GM23248 (cell line): Measurements from ENCODE around the gene LARP4B. TPM values are rescaled to one million over a fixed set of nuclear protein-coding genes. Genes with fewer than 3 reads are reported as not detected.

Experiments used
- DNase-seq: peaks from one replicate; pipeline ENCODE4 v3.0.0-alpha.2; 2015
- H2AFZ ChIP-seq: fragments of 200-600 bp; sonication (generic); 2 replicates; pipeline ENCODE4 v1.6.1; 2016; ENCODE audit warnings: antibody characterized with exemption
- H3F3A ChIP-seq: fragments of 200-600 bp; sonication (generic); 2 replicates; pipeline ENCODE4 v1.6.1; 2016; ENCODE audit warnings: mild to moderate bottlenecking, antibody characterized with exemption, mixed run types; ENCODE audit not compliant: insufficient read depth
- H3K27ac ChIP-seq: fragments of 200-600 bp; sonication (generic); 2 replicates; pipeline ENCODE4 v1.5.1; 2016; ENCODE audit warnings: mild to moderate bottlenecking
- H3K27me3 ChIP-seq: fragments of 200-600 bp; sonication (generic); replicated peaks from 2 replicates; pipeline ENCODE4 v1.6.1; 2016; ENCODE audit warnings: mild to moderate bottlenecking; ENCODE audit not compliant: insufficient read depth
- H3K36me3 ChIP-seq: fragments of 200-600 bp; sonication (generic); 2 replicates; pipeline ENCODE4 v1.6.1; 2016; ENCODE audit warnings: low read depth, mild to moderate bottlenecking
- H3K4me1 ChIP-seq: fragments of 200-600 bp; sonication (generic); 2 replicates; pipeline ENCODE4 v1.6.1; 2016; ENCODE audit warnings: mild to moderate bottlenecking; ENCODE audit not compliant: insufficient read depth
- H3K4me2 ChIP-seq: fragments of 200-600 bp; sonication (generic); one replicate; pipeline ENCODE4 v1.6.1; 2016; ENCODE audit warnings: mild to moderate bottlenecking; ENCODE audit not compliant: unreplicated experiment
- H3K4me3 ChIP-seq: fragments of 200-600 bp; sonication (generic); 2 replicates; pipeline ENCODE4 v1.5.1; 2016; ENCODE audit warnings: mild to moderate bottlenecking
- H3K79me2 ChIP-seq: fragments of 200-600 bp; sonication (generic); 2 replicates; pipeline ENCODE4 v1.6.1; 2016; ENCODE audit warnings: mild to moderate bottlenecking; ENCODE audit not compliant: insufficient read depth
- H3K9ac ChIP-seq: fragments of 200-600 bp; sonication (generic); 2 replicates; pipeline ENCODE4 v1.6.1; 2016; ENCODE audit warnings: mild to moderate bottlenecking
- H3K9me2 ChIP-seq: fragments of 200-600 bp; sonication (generic); 2 replicates; pipeline ENCODE4 v1.6.1; 2016; ENCODE audit warnings: mixed run types, mild to moderate bottlenecking, moderate library complexity; ENCODE audit not compliant: insufficient read depth
- H3K9me3 ChIP-seq: fragments of 200-600 bp; sonication (generic); one replicate; pipeline ENCODE4 v1.6.1; 2017; ENCODE audit warnings: low read depth
- H4K20me1 ChIP-seq: fragments of 200-600 bp; sonication (generic); 2 replicates; pipeline ENCODE4 v1.6.0; 2016; ENCODE audit not compliant: insufficient read depth
- EZH2 ChIP-seq: fragments of 200-600 bp; sonication (generic); IDR thresholded peaks from 2 replicates; pipeline ENCODE4 v1.6.1; 2018; ENCODE audit warnings: antibody characterized with exemption, mild to moderate bottlenecking; ENCODE audit not compliant: insufficient read depth, poor library complexity, severe bottlenecking
- EZH2phosphoT487 ChIP-seq: fragments of 200-600 bp; sonication (generic); IDR thresholded peaks from 2 replicates; pipeline ENCODE4 v1.6.1; 2018; ENCODE audit warnings: antibody characterized with exemption, moderate library complexity, mild to moderate bottlenecking, low read depth; ENCODE audit not compliant: insufficient read depth
- WGBS, 2 experiments: methylation state at CpG; one replicate each; pipeline ENCODE4 v1.1.6; 2015 to 2017; ENCODE audit warnings: low lambda C conversion rate in 2 of 2, low coverage in 1 of 2; ENCODE audit errors: missing lambda C conversion rate in 2 of 2; 5-methylcytosine and 5-hydroxymethylcytosine counted together
- in situ Hi-C: fragments of 300-500 bp; cut with MboI; formaldehyde crosslinking; loops from 2 replicates; pipeline ENCODE4 v1.15.0; 2020
- polyA plus RNA-seq: library from polyadenylated mRNA; unstranded; fragments of >200 nt; fragmentation: Nextera tagmentation; extraction: Ambion mirVana; gene quantifications from 2 replicates; pipeline ENCODE4 v1.2.1, GENCODE V29; 2016
- total RNA-seq: library from RNA; depleted of rRNA; stranded (reverse); fragments of >200 nt; shearing (Covaris generic); gene quantifications from 2 replicates; pipeline ENCODE4 v1.2.3, GENCODE V29; 2014

The LARP4B gene
- total and polyA plus RNA-seq, 2 experiments from 2014 or later: 20.7 to 30.8 TPM

DNA sequence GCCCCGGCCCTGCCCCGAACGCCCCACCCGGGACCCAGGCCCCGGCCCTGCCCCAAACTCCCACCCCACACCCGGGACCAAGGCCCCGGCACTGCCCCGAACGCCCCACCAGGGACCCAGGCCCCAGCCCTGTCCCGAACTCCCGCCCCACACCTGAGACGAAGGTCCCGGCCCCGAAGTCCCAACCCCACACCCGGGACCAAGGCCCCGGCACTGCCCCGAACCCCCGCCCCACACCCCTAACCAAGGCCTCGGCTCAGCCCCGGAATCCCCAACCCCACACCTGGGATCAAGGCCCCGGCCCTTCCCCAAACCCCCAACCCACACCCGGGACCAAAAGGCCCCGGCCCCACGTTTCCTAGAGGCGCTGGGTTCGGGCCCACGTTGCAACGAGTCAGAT, 1.1 kb upstream of the LARP4B start:
- H3K4me1 ChIP-seq: peaks cover 12% of the 10 kb centered on the region
- in situ Hi-C loops: no loop called here
- peaks cover 11% of the 10 kb centered on the region; the same call in 1 of the 2 replicates for H3F3A ChIP-seq
- no peak for DNase-seq
- no peaks in the 10 kb centered on the region for H3K27me3 ChIP-seq
- TF ChIP-seq EZH2phosphoT487 (no peak), EZH2 (no peak)
- H2AFZ ChIP-seq: no peak overlapping the region
- peaks cover 19% of the 10 kb centered on the region for H4K20me1 ChIP-seq
- peak overlapping the region; percentile 98 for H3K9ac ChIP-seq
- H3K9me2 ChIP-seq: no peaks in the 10 kb centered on the region
- no peak overlapping the region for H3K27ac ChIP-seq
- no peaks in the 10 kb centered on the region for H3K9me3 ChIP-seq
- peak overlapping the region; percentile 35 for H3K4me2 ChIP-seq
- 78 to 95% methylated on average over 6 to 27 of the region's 28 CpGs for WGBS, 2 experiments
- H3K79me2 ChIP-seq: peaks cover 35% of the 10 kb centered on the region
- no peaks in the 10 kb centered on the region for H3K36me3 ChIP-seq
- no peak overlapping the region for H3K4me3 ChIP-seq

DNA sequence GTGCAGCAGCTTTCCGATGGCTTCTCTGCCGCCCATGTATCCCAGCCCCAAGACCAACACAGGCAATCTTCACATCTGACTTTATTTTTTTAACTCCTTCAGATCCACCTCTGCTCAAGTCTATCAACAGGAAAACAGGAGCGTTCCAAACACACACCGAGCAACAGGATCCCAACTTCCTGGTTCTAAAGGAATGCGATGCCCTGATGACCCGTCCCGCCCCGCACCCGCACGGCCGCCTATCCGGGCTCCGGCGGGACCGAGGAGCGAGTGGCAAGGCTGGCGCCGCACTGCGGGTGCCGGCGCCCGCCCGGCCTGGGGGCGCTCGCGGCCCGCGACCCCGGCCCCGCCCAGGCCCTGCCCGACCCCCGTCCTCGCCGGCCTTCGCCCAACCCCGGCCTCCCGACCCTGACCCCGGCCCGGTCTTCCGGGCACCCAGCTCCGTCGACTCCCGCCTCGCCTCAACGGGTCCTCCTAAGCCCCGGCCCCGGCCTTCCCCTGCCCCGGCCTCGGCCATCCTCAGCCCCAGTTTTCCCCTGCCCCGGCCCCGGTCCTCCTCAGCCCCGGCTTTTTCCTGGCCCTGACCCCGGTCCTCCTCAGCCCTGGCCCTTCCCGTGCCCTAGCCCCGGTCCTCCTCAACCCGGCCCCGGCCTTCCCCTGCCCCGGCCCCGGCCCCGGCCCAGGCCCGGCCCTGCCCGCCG, 730 bp downstream of the LARP4B start:
- H3K9me3 ChIP-seq: no peaks in the 10 kb centered on the region
- peaks cover 23% of the 10 kb centered on the region for H4K20me1 ChIP-seq
- WGBS, 2 experiments: 2% methylated on average over 15 to 45 of the region's 63 CpGs
- H3K4me3 ChIP-seq: peak overlapping the region; percentile 83
- peak; percentile 76 for DNase-seq
- H3F3A ChIP-seq: peaks cover 11% of the 10 kb centered on the region; the same call in 1 of the 2 replicates
- no peak for TF ChIP-seq EZH2
- TF ChIP-seq EZH2phosphoT487: no peak
- in situ Hi-C loops: no loop called here
- peaks cover 15% of the 10 kb centered on the region for H3K4me1 ChIP-seq
- H3K9me2 ChIP-seq: no peaks in the 10 kb centered on the region
- H3K27ac ChIP-seq: peak overlapping the region; percentile 80
- no peaks in the 10 kb centered on the region; the same call in 1 of the 2 replicates for H3K36me3 ChIP-seq
- H3K9ac ChIP-seq: peak overlapping the region; percentile 96
- H3K27me3 ChIP-seq: no peaks in the 10 kb centered on the region
- H2AFZ ChIP-seq: 0 out of 2 replicates have a peak overlapping the region, but pooled peaks have one; percentile 6
- H3K4me2 ChIP-seq: peak overlapping the region; percentile 98
- H3K79me2 ChIP-seq: peaks cover 53% of the 10 kb centered on the region

- in situ Hi-C loops: no loop called here
- TF ChIP-seq EZH2 (no peak), EZH2phosphoT487 (no peak)
- H3K4me3 ChIP-seq: peak overlapping the region; percentile 83
- 3% methylated on average over 14 of the region's 14 CpGs for WGBS, 2 experiments
- H3K27me3 ChIP-seq: no peaks in the 10 kb centered on the region
- DNase-seq: peak; percentile 20
- H3K27ac ChIP-seq: peak overlapping the region; percentile 80
- peak overlapping the region; percentile 96 for H3K9ac ChIP-seq
- H3K4me2 ChIP-seq: peak overlapping the region; percentile 98
- no peaks in the 10 kb centered on the region for H3K9me2 ChIP-seq
- H3F3A ChIP-seq: peaks cover 11% of the 10 kb centered on the region; the same call in 1 of the 2 replicates
- H2AFZ ChIP-seq: 0 out of 2 replicates have a peak overlapping the region, but pooled peaks have one; percentile 6
- H3K9me3 ChIP-seq: no peaks in the 10 kb centered on the region
- H3K4me1 ChIP-seq: peaks cover 15% of the 10 kb centered on the region
- H4K20me1 ChIP-seq: peaks cover 23% of the 10 kb centered on the region
- no peaks in the 10 kb centered on the region; the same call in 1 of the 2 replicates for H3K36me3 ChIP-seq
- H3K79me2 ChIP-seq: peaks cover 60% of the 10 kb centered on the region
Measured at GRCh38 chr10:929960-930624, 1.4 kb downstream of the LARP4B start.

DNA sequence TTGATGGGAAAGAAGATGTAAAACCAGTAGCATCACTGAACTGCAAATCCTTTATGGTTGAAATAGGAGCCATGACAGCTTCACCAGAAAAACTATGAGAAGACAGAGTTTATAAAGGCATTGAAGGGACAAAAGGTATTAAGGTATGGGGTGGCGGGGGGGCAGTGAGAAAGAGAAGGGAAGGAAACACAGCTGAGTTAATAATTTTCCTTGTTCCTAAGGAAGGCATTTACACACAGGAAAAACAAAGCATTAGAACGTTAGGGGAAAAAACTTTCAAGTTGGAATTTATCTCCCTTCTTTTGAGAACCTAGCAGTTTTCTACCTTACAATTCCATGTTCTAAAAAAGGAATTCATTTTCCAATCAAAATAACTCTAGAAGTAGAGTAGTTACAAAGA, 4.4 kb downstream of the LARP4B start:
- peaks cover 18% of the 10 kb centered on the region for H3K4me1 ChIP-seq
- no peak overlapping the region for H3K4me3 ChIP-seq
- peaks cover 41% of the 10 kb centered on the region for H4K20me1 ChIP-seq
- no peaks in the 10 kb centered on the region; the same call in 1 of the 2 replicates for H3K36me3 ChIP-seq
- no peak for DNase-seq
- H3K9me2 ChIP-seq: no peaks in the 10 kb centered on the region
- H2AFZ ChIP-seq: no peak overlapping the region
- H3K27ac ChIP-seq: no peak overlapping the region
- in situ Hi-C loops: no loop called here
- no peak overlapping the region for H3K4me2 ChIP-seq
- no peaks in the 10 kb centered on the region for H3K27me3 ChIP-seq
- peaks cover 25% of the 10 kb centered on the region for H3F3A ChIP-seq
- 38 to 41% methylated on average over 2 of the region's 2 CpGs for WGBS, 2 experiments
- no peaks in the 10 kb centered on the region for H3K9me3 ChIP-seq
- peaks cover 89% of the 10 kb centered on the region for H3K79me2 ChIP-seq
- TF ChIP-seq EZH2phosphoT487 (no peak), EZH2 (no peak)
- H3K9ac ChIP-seq: no peak overlapping the region
